ENCODE results near the gene VPS37D. TPM values are rescaled to one million over a fixed set of nuclear protein-coding genes. Genes with fewer than 3 reads are reported as not detected.

Gene VPS37D
- total RNA-seq, 1 donor from 2014 or later = 3.1 TPM

DNA sequence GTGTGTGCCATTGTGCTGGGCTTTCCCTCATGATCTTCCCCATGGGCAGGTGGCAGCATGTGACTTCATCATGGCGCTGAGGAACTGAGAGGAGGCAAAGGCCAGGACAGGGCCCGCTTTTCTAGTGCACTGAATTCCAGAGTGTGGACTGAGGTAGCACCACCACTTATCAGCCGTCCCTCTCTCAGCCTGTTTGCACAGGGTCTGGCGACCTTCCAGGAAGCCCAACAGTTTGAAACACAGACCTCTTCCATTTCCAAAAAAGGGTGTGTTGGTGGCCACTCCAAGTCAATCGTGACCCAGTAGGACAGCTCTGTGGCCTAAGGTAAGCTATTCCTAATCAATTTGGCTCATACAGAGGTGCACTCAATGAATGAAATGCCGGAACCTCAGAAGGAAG is 11.2 kb downstream of the VPS37D start:
- no peak overlapping the region for H3K27ac ChIP-seq (ENCODE audit: low read depth, low read length)
- H3K9ac ChIP-seq (ENCODE audit: low read depth in 1 of 3, low read length in 3 of 3) = peak overlapping the region in 1 of 3 donors; percentile 16
- H3K27me3 ChIP-seq (ENCODE audit: control insufficient read depth in 3 of 3, insufficient read depth in 3 of 3, low read length in 3 of 3) = no peaks in the 10 kb centered on the region
- no peak overlapping the region for H3K4me3 ChIP-seq (ENCODE audit: low read length in 3 of 3)
- peaks cover 26 to 38% (median 27%) of the 10 kb centered on the region in 3 donors for H3K4me1 ChIP-seq (ENCODE audit: control insufficient read depth in 3 of 3, insufficient read depth in 3 of 3, low read length in 3 of 3)
- no peaks in the 10 kb centered on the region for H3K9me3 ChIP-seq (ENCODE audit: control insufficient read depth in 3 of 3, low read length in 3 of 3)
- H3K36me3 ChIP-seq (ENCODE audit: control insufficient read depth in 3 of 3, insufficient read depth in 3 of 3, low read length in 3 of 3) = peaks cover 4 to 7% (median 6%) of the 10 kb centered on the region in 3 donors

DNA sequence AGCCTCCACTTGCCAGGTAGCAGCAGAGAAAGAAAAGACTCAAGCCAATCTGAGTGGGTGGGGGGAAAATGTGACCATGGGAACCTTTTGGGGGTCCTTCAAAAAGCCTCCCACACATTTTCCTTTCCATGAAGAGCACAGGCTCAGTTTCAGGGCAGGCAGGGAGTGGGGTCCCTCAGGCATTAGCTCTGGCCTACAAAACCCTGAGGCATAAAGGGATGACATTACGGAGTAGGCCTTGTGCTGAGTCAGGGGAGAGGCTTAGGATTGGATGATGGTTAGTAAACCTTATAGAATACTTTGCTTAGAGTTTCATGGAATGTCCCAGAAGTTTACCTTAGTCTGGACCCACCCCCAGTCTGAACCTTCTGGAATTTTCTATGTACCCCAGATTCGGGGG is 12.1 kb downstream of the VPS37D start:
- H3K27me3 ChIP-seq (ENCODE audit: control insufficient read depth in 3 of 3, insufficient read depth in 3 of 3, low read length in 3 of 3) = no peaks in the 10 kb centered on the region
- H3K4me3 ChIP-seq (ENCODE audit: low read length in 3 of 3) = no peak overlapping the region
- H3K27ac ChIP-seq (ENCODE audit: low read depth, low read length) = no peak overlapping the region
- H3K4me1 ChIP-seq (ENCODE audit: control insufficient read depth in 3 of 3, insufficient read depth in 3 of 3, low read length in 3 of 3) = peaks cover 30 to 38% (median 32%) of the 10 kb centered on the region in 3 donors
- no peaks in the 10 kb centered on the region for H3K9me3 ChIP-seq (ENCODE audit: control insufficient read depth in 3 of 3, low read length in 3 of 3)
- H3K36me3 ChIP-seq (ENCODE audit: control insufficient read depth in 3 of 3, insufficient read depth in 3 of 3, low read length in 3 of 3) = peaks cover 4 to 8% (median 7%) of the 10 kb centered on the region in 3 donors
- peak overlapping the region in 1 of 3 donors; percentile 16 for H3K9ac ChIP-seq (ENCODE audit: low read depth in 1 of 3, low read length in 3 of 3)

DNA sequence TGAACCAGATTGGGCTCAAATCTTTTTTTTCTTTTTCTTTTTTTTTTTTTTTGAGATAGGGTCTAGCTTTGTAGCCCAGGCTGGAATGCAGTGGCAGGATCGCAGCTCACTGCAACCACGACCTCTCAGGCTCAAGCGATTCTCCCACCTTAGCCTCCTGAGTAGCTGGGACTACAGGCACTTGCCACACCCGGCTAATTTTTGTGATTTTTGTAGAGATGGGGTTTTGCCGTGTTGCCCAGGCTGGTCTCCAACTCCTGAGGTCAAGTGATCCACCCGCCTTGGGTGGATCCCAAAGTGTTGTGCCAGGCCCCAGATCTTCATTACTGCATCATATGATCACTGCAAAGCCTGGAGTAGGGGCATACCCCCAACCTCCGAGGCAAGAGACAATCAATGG is 12.9 kb downstream of the VPS37D start:
- Histone ChIP-seq H3K9ac (ENCODE audit: low read depth in 1 of 3, low read length in 3 of 3) (no peak overlapping the region), H3K4me3 (ENCODE audit: low read length in 3 of 3) (no peak overlapping the region), H3K27me3 (ENCODE audit: control insufficient read depth in 3 of 3, insufficient read depth in 3 of 3, low read length in 3 of 3) (no peaks in the 10 kb centered on the region), H3K4me1 (ENCODE audit: control insufficient read depth in 3 of 3, insufficient read depth in 3 of 3, low read length in 3 of 3) (peaks cover 30 to 38% (median 32%) of the 10 kb centered on the region in 3 donors), H3K9me3 (ENCODE audit: control insufficient read depth in 3 of 3, low read length in 3 of 3) (no peaks in the 10 kb centered on the region), H3K27ac (ENCODE audit: low read depth, low read length) (no peak overlapping the region), H3K36me3 (ENCODE audit: control insufficient read depth in 3 of 3, insufficient read depth in 3 of 3, low read length in 3 of 3) (peaks cover 4 to 8% (median 7%) of the 10 kb centered on the region in 3 donors)

DNA sequence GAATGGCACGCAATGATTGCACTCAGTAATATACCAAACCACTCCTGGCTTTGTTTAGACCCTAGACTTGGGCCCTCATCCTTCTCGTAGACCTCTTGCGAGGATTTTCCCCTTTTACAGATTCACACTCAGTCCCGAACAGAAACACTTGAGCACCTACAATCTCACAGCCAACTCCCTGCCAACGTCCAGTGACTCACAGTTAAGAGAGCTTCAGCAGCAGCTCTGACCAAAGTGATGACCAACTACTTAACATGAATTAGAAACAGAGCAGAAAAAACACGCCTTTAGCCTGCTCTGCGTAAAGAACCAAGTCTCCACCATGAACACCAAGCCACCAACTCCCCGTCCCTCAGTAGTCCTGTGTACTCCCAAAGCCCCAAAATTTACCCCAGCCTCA is 13.4 kb downstream of the VPS37D start:
- Histone ChIP-seq H3K4me3 (ENCODE audit: low read length in 3 of 3) (peak overlapping the region; percentile 97 to 99 (median 97)), H3K4me1 (ENCODE audit: control insufficient read depth in 3 of 3, insufficient read depth in 3 of 3, low read length in 3 of 3) (peaks cover 30 to 38% (median 32%) of the 10 kb centered on the region in 3 donors), H3K9me3 (ENCODE audit: control insufficient read depth in 3 of 3, low read length in 3 of 3) (no peaks in the 10 kb centered on the region), H3K9ac (ENCODE audit: low read depth in 1 of 3, low read length in 3 of 3) (peak overlapping the region in 2 of 3 donors; percentile 30 to 98), H3K27ac (ENCODE audit: low read depth, low read length) (no peak overlapping the region), H3K27me3 (ENCODE audit: control insufficient read depth in 3 of 3, insufficient read depth in 3 of 3, low read length in 3 of 3) (no peaks in the 10 kb centered on the region), H3K36me3 (ENCODE audit: control insufficient read depth in 3 of 3, insufficient read depth in 3 of 3, low read length in 3 of 3) (peaks cover 4 to 8% (median 7%) of the 10 kb centered on the region in 3 donors)

DNA sequence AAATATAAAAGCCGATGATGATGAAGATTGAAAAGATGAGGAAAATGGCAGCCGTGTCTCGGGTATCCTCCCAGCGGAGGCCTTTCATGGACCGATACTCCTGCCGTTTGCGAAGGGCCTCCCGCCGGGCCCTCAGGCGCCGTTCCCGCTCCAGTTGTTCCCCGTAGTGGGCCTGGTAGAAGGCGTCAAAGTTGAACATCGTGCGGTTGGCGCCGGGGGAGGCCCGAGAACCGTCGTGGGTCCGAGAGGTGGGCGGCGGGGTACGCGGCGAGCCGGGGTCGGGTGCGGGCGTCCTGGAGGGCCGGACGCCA is 15.1 kb downstream of the VPS37D start:
- peak overlapping the region; percentile 97 to 99 (median 97) for H3K4me3 ChIP-seq (ENCODE audit: low read length in 3 of 3)
- no peaks in the 10 kb centered on the region for H3K9me3 ChIP-seq (ENCODE audit: control insufficient read depth in 3 of 3, low read length in 3 of 3)
- peak overlapping the region; percentile 97 to 99 (median 98) for H3K9ac ChIP-seq (ENCODE audit: low read depth in 1 of 3, low read length in 3 of 3)
- H3K4me1 ChIP-seq (ENCODE audit: control insufficient read depth in 3 of 3, insufficient read depth in 3 of 3, low read length in 3 of 3) = peaks cover 30 to 38% (median 32%) of the 10 kb centered on the region in 3 donors
- H3K27me3 ChIP-seq (ENCODE audit: control insufficient read depth in 3 of 3, insufficient read depth in 3 of 3, low read length in 3 of 3) = no peaks in the 10 kb centered on the region
- H3K36me3 ChIP-seq (ENCODE audit: control insufficient read depth in 3 of 3, insufficient read depth in 3 of 3, low read length in 3 of 3) = peaks cover 17 to 19% (median 18%) of the 10 kb centered on the region in 3 donors
- H3K27ac ChIP-seq (ENCODE audit: low read depth, low read length) = peak overlapping the region; percentile 86

DNA sequence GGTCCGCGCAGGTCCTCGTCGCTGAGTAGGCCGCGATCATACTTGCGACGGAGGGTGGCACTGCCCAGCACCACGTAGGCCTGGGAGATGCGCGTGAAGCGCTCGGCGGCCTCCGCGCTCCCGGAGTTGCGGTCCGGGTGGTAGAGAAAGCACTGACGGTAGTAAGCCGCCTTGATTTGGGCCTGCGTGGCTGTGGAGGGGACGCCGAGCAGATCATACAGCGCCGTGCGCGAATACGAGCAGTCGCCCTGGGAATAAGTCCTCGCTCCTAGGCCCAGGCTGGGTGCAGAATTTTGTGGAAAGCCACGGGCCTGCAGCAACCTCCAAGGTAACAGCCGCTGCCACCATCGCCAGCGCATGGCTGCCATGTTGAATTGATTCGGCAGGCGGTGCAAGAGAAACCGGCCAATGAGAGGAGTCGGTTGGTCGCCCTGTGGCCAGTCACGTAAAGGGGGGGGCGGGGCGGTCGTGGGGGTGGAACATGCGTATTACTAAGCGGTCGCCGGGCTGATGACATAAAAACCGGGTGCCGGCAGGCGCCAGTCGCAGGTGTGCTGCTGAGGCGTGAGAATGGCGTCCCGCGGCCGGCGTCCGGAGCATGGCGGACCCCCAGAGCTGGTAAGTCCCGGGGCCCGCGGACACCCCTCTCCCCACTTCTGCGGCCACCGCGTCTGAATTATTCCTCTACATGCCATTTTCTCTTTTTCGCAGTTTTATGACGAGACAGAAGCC is 15.6 kb downstream of the VPS37D start, which contains the start of the genes BUD23 and DNAJC30:
TSS of gene BUD23 (plus strand) at position 542 of the 732 bp plus-strand sequence. CDS start at position 571, 29 bp downstream.
TSS of gene DNAJC30 (minus strand) at position 398 of the 732 bp plus-strand sequence. CDS start at position 368, 30 bp downstream.
- peak within 1 kb of the TSS; percentile 86 for H3K27ac ChIP-seq (ENCODE audit: low read depth, low read length)
- H3K4me1 ChIP-seq (ENCODE audit: control insufficient read depth in 3 of 3, insufficient read depth in 3 of 3, low read length in 3 of 3) = peaks cover 30 to 38% (median 32%) of the 10 kb centered on the region in 3 donors
- H3K36me3 ChIP-seq (ENCODE audit: control insufficient read depth in 3 of 3, insufficient read depth in 3 of 3, low read length in 3 of 3) = peaks cover 15 to 18% (median 16%) of the 10 kb centered on the region in 3 donors
- H3K9ac ChIP-seq (ENCODE audit: low read depth in 1 of 3, low read length in 3 of 3) = peak within 1 kb of the TSS; percentile 97 to 99 (median 98)
- no peaks in the 10 kb centered on the region for H3K9me3 ChIP-seq (ENCODE audit: control insufficient read depth in 3 of 3, low read length in 3 of 3)
- H3K4me3 ChIP-seq (ENCODE audit: low read length in 3 of 3) = peak within 1 kb of the TSS; percentile 97 to 99 (median 97)
- H3K27me3 ChIP-seq (ENCODE audit: control insufficient read depth in 3 of 3, insufficient read depth in 3 of 3, low read length in 3 of 3) = no peaks in the 10 kb centered on the region

DNA sequence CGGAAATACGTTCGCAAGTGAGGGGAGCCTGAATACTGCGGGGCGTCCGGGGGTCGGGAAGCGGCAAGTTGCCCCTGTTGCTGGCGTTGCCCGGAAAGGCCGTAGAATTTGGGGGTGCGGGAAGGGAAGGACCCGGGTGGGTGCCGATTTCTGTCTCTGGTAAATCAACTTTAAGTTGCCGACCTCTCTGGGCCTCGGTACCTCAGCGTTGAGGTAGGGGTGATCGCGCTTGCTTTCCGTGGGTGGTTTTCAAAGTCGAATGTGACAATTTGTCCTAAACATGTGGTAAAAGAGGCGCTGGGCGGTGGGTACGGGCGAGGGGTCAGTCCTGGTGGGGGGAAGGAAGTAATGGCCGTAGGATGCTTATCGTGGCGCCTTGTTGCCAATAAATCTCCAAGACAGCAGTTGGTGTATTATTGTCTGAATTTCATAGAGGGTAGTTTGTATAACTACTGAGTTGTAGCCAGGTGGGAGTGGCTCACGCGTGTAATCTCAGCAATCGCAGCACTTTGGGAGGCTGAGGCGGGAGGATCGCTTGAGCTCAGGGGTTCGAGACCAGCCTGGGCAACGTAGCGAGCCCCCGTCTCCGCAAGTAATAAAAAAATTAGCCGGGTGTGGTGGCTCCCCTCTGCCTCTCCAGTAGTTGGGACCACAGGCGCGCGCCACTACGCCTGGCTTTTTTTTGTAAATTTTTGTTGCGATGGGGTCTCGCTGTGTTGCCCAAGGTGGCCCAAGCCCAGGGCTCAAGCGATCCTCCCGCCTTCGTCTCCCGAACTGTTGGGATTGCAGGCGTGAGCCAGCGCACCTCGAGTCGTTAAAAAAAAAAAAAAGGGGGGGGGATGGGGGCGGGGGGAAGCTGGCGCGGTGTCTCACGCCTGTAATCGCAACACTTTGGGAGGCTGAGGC is 16.4 kb downstream of the VPS37D start:
- H3K9me3 ChIP-seq (ENCODE audit: control insufficient read depth in 3 of 3, low read length in 3 of 3) = no peaks in the 10 kb centered on the region
- H3K27ac ChIP-seq (ENCODE audit: low read depth, low read length) = peak overlapping the region; percentile 86
- H3K4me1 ChIP-seq (ENCODE audit: control insufficient read depth in 3 of 3, insufficient read depth in 3 of 3, low read length in 3 of 3) = peaks cover 30 to 36% (median 32%) of the 10 kb centered on the region in 3 donors
- peaks cover 18 to 20% (median 19%) of the 10 kb centered on the region in 3 donors for H3K36me3 ChIP-seq (ENCODE audit: control insufficient read depth in 3 of 3, insufficient read depth in 3 of 3, low read length in 3 of 3)
- H3K4me3 ChIP-seq (ENCODE audit: low read length in 3 of 3) = peak overlapping the region; percentile 93 to 99 (median 97)
- H3K27me3 ChIP-seq (ENCODE audit: control insufficient read depth in 3 of 3, insufficient read depth in 3 of 3, low read length in 3 of 3) = no peaks in the 10 kb centered on the region
- peak overlapping the region; percentile 87 to 98 (median 97) for H3K9ac ChIP-seq (ENCODE audit: low read depth in 1 of 3, low read length in 3 of 3)

DNA sequence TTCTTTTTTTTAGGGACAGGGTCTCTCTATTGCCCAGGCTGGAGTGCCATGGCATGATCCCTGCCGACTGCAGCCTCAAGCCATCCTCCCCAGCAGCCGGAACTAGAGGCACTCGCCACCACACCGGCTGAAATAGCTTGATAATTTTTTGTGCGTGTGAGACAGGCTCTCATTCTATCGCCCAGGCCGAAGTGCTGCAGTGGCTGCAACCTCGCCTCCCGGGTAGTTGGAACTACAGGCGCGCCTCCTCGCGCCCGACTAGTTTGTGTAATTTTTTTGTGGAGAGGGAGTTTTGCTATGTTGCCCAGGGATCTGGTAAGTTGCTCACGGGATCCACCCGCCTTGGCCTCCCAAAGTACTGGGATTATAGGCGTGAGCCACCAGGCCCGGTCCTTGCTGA is 17.7 kb downstream of the VPS37D start:
- peaks cover 25 to 26% (median 25%) of the 10 kb centered on the region in 3 donors for H3K36me3 ChIP-seq (ENCODE audit: control insufficient read depth in 3 of 3, insufficient read depth in 3 of 3, low read length in 3 of 3)
- H3K9ac ChIP-seq (ENCODE audit: low read depth in 1 of 3, low read length in 3 of 3) = no peak overlapping the region
- peaks cover 24 to 26% (median 25%) of the 10 kb centered on the region in 3 donors for H3K4me1 ChIP-seq (ENCODE audit: control insufficient read depth in 3 of 3, insufficient read depth in 3 of 3, low read length in 3 of 3)
- H3K27me3 ChIP-seq (ENCODE audit: control insufficient read depth in 3 of 3, insufficient read depth in 3 of 3, low read length in 3 of 3) = no peaks in the 10 kb centered on the region
- H3K27ac ChIP-seq (ENCODE audit: low read depth, low read length) = no peak overlapping the region
- H3K4me3 ChIP-seq (ENCODE audit: low read length in 3 of 3) = no peak overlapping the region
- no peaks in the 10 kb centered on the region for H3K9me3 ChIP-seq (ENCODE audit: control insufficient read depth in 3 of 3, low read length in 3 of 3)

DNA sequence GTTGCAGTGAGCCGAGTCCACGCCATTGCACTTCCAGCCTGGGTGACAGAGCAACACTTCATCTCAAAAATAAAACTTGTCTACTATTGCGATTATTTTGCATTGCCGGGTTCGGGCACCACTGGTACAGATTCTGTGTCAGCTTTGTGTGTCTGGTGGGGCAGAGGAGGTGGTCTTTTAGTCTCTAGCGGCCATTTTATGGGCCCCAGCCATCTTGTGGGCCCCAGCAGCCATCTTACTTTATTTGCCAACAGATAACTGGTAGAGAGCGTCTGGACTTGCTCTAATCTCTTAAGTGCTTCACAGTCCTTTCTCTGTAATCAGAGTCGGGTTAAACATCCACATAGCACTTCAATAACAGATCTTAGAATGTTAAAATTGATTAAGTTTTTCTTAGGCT is 20.7 kb downstream of the VPS37D start:
- H3K27me3 ChIP-seq (ENCODE audit: control insufficient read depth in 3 of 3, insufficient read depth in 3 of 3, low read length in 3 of 3) = no peaks in the 10 kb centered on the region
- peaks cover 46 to 51% (median 50%) of the 10 kb centered on the region in 3 donors for H3K36me3 ChIP-seq (ENCODE audit: control insufficient read depth in 3 of 3, insufficient read depth in 3 of 3, low read length in 3 of 3)
- H3K4me3 ChIP-seq (ENCODE audit: low read length in 3 of 3) = no peak overlapping the region
- H3K4me1 ChIP-seq (ENCODE audit: control insufficient read depth in 3 of 3, insufficient read depth in 3 of 3, low read length in 3 of 3) = peaks cover 0 to 5% (median 4%) of the 10 kb centered on the region in 3 donors
- H3K9me3 ChIP-seq (ENCODE audit: control insufficient read depth in 3 of 3, low read length in 3 of 3) = no peaks in the 10 kb centered on the region
- H3K9ac ChIP-seq (ENCODE audit: low read depth in 1 of 3, low read length in 3 of 3) = no peak overlapping the region
- no peak overlapping the region for H3K27ac ChIP-seq (ENCODE audit: low read depth, low read length)
